Measurements from ENCODE around the gene FUCA2.
"Not testable (repeated sequence)": the region's sequence is repeated elsewhere in the genome, so short reads cannot be mapped to it uniquely, and the experiment has no call there.

FUCA2 gene

DNA sequence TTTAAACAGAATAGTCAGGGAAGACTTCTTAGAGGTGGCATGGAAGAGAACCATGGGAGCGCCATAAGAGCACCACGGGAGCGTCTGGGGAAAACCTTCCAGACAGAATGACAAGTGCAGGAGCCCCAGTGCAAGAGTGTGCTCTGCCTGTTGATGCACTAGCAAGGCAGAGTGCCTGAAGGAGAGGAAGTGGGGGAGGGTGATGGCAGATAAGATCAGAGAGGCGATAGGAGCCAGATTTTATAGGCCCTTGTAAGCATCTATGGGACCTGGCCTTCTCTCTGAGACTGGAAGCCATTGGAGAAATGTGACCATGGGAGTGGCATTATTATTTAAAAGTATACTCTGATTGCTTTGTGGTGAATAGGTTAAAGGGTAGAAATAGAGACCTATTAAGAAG lies 13.1 kb downstream of the FUCA2 start:
- no peak for DNase-seq (ENCODE audit: low read depth in 2 of 2)

DNA sequence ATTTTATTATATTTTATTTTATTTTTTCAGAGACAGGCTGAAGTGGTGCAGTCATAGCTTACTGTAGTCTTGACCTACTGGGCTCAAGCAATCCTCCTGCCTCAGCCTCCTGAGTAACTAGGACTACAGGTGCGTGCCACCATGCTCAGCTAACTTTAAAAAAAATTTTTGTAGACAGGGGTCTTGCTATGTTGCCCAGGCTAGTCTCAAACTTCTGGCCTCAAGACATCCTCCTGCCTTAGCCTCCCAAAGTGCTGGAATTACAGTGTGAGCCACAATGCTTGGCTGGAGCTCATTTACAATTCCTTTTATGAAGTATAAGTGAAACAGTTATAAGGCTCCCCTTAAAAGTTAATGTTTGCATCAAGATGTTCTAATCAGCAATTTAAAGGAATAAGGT lies 14.5 kb downstream of the FUCA2 start:
- no peak for DNase-seq (ENCODE audit: low read depth in 2 of 2)

DNA sequence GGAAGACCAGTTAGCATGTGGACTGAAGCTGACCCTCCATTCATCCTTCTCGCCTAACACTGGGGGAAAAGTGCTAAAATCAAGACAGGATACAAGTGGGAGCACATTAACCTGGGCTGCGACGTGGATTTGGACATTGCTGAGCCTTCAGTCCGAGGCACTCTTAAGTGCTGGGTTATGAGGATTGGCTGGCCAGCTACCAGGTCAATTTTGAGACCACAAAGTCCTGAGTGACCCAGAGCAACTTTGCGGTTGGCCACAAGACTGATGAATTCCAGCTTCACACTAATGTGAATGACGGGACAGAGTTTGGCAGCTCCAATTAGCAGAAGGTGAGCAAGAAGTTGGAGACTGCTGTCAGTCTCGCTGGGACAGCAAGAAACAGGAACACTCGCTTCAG lies 20.7 kb downstream of the FUCA2 start:
- no peak for DNase-seq (ENCODE audit: low read depth in 2 of 2)

DNA sequence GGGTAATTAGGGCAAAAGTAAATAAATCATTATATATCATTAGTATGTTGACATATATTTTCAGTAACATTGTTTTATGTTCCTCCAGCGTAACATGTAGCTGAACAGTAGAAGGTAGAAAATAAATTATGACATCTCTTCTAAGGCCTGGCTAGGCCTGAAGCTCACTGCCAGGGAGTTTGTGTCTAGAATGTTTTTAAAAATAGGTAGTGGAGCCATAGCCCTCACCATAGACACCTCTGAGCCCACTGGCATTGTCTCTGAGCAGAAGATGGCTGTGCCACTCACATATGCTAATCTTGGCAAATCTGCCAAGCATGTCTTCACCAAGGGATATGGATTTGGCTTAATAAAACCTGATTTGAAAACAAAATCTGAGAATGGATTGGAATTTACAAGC lies 21.3 kb downstream of the FUCA2 start:
- no peak for DNase-seq (ENCODE audit: low read depth in 2 of 2)

DNA sequence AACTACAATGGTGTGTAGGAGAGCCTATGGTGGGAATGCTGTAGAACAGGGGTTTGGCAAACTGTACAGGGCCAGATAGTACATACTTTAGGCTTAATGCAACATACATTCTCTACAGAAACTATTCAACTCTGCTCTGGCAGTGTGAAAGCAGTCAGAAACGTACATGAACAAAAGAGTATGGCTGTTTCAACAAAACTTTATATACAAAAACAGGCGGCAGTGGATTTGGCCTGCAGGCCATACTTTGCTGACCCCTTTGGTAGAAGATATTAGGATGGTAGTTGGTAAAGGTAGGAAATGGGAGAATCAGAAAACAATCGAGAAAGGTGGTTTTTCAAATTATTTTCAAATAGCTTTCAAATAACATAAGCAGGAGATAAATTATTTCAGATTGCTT lies 24.8 kb downstream of the FUCA2 start:
- DNase-seq (ENCODE audit: low read depth in 2 of 2) = no peak

DNA sequence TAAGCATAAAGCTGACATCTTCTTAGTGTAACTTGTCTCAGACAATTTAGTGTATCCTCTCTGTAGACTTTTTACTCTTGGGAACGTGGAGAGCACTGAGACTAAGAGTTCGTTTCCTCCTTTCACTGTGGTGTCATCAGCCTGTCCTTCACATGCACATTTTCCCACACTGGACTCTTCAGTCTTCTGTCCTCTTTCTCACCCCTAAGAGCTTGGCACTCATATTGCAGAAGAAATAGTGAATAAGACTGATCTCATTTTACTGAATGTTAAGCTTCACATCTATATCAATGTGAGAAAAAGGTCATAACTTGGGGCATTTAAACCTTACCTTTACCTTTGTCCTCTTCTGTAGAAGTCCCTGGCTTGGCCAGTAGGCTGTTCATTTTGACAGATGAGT lies 25.6 kb downstream of the FUCA2 start:
- DNase-seq (ENCODE audit: low read depth in 2 of 2) = no peak

DNA sequence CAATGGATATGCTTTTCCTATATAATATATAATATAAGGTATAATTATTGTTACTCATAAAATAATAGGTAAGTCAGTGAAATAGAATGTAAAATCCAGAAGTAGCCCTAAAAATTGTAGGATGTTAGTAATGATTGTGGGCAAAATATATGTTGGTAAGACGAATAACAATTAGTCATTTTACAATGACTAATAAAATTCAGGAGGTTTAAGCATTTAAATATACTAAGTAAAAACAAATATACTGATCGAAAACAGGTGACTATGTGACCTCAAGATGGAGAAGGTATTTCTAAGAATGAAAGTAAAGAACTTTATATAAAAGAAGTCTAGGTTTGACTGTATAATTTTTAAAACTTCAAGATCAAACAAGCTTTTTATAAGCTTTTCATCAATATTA lies 28.9 kb downstream of the FUCA2 start:
- DNase-seq (ENCODE audit: low read depth in 2 of 2) = no peak

DNA sequence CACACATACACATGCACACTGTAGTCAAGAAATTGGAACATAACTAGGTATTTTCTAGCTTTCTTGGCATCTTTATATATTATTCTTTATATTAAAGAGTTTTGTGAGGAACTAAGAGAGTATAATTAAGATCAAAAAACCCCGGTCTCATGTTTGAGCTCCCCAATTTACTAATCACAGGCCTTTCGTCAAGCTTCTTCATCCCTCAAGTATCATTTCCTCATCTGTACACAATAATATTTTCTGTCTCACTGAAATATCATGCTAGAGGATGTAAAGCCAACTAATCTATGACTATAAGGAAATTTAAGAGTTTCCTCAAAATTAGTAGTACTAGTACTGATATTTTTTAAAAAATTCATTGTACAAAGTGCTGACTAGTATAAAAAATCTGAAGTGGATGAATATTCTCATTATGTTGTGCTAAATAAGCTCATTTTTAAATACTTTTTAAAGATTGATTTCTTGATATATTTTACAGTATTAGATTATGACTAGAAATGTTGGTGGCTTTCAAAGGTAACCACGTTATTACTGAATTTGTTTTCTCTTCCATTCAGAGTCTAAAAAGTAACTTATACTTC lies 32.9 kb downstream of the FUCA2 start:
- DNase-seq (ENCODE audit: low read depth in 2 of 2) = no peak

DNA sequence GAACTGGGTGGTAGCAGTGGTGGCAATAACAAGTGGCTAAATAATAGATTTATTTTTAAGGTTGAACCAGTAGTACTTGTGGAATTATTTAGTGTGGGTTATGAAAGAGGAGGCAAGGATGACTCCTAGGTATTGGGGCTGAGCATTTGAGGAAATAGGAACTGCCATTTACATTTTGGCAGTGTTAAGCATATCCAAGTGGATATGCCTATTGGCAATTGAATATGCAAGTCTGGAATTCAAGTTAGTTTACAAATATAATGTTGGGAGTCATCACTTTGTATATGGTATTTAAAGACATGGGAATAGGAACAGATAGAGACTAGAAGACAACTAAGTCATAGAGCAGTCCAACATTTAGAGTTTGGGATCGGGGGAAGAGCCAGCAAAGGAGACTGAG lies 35.0 kb downstream of the FUCA2 start:
- no peak for DNase-seq (ENCODE audit: low read depth in 2 of 2)

DNA sequence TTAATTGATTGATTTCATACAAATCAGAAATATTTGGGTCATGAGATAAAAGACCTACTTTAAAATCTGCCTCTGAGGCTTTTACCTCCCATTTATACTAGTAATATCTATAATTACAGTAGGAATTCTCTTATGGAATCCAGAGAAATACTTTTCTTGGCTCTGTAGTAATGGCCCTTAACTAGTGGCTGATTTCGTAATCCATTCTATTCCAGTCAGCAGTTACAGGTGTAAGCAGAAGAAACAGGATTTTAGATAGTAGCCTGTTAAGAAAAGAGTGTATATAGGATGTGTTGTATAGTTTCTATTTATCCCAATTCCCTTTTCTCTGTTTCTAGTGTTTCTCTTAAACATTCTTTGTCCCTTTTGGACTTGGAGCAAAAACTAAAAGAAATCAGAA lies 39.7 kb downstream of the FUCA2 start:
- DNase-seq (ENCODE audit: low read depth in 2 of 2) = no peak

DNA sequence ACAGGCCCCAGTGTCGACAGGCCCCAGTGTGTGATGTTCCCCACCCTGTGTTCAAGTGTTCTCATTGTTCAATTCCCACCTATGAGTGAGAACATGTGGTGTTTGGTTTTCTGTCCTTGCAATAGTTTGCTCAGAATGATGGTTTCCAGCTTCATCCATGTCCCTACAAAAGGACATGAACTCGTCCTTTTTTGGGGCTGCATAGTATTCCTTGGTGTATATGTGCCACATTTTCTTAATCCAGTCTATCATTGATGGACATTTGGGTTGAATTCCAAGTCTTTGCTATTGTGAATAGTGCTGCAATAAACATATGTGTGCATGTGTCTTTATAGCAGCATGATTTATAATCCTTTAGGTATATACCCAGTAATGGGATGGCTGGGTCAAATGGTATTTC lies 42.7 kb downstream of the FUCA2 start:
- not testable (repeated sequence) for DNase-seq (ENCODE audit: low read depth in 2 of 2)

DNA sequence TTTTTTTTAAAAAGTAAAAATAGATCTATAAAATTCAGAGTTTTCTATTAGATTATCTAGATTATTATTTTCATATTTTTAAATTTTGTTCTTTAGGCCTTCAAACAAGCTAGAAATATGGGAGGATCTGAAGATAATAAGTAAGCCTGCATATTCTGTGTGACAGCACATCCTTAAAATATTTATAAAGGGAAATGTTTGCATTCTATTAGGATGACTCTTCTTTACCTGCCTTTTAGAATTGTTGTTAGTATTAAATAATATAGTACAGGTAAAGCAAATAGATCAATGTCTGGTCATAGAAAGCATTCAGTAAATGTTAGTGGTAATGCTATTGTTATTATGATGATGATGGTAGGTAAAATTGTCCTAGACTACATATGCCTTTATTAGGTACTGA lies 43.5 kb downstream of the FUCA2 start:
- DNase-seq (ENCODE audit: low read depth in 2 of 2) = no peak

DNA sequence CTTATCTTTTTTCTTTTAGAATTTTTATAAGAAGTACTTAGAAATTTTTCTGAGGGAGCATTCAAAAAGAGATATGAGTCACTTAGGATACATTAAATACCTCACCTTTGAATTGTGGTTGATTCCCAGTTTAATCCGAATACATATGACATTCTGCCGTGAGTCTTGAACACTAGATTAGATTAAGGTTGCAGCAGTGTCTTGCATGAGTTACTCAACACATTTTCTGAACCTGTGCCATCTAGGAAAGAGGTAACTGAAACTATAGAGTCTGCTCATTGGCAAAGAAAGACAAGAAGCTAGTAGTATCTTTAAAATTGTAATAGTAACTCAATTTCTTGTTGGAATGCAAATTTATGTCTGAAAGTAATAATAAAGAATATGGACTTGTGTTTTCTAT lies 46.0 kb downstream of the FUCA2 start:
- DNase-seq (ENCODE audit: low read depth in 2 of 2) = no peak

DNA sequence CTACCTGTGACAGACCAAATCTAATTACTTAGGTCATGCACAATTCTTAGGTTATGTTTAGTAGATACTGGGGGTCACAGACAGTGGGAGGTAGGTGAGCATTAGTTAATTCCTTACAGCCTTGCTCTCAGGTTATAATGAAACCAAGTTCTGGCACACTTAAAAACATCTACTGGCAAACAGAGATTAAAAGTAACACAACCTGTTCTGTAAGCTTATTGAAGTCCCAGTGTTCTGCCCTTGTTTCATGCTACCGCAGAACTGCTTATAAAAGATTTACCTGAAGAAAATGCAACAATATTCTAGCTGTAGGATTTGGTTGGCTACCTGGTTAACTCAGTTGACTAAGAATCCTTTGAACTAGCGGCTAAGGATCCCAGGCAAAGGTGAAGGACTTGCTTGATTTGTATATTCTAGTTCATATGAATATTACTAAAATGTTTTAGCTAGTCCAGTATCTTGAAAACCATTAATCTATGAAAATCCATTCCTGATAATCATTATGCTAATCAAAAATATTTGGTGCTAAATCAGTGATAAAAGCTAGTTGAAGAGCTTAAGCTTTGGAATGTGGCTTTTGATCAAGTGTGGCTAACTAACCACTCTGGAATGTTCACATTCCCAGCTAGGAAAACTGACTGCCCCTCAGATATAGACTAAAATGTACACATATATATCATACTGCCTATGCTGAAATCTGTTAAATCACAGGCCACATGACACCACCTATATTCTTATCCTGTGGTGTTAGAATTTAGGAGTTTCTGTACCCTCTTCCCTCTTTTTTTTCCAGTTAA lies 53.8 kb downstream of the FUCA2 start:
- no peak for DNase-seq (ENCODE audit: low read depth in 2 of 2)

DNA sequence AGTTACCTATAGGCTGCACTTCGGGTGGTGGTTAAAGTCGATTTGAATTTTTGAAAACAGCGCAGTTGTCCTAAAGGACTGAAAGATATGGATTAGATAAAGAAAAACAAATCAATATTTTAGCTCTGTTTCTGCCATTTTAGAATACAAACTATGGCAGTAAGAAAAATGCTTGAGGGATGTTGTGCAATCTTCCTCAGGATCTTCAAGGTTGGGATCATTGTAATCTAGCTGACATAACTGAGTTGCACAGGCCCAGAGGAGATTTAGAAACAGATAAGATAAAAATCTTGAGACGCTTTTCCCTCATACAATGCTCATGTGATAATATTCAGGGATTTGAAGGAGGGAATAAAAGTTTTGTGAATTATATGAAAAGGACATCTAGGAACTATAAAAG lies 60.0 kb downstream of the FUCA2 start:
- no peak for DNase-seq (ENCODE audit: low read depth in 2 of 2)

DNA sequence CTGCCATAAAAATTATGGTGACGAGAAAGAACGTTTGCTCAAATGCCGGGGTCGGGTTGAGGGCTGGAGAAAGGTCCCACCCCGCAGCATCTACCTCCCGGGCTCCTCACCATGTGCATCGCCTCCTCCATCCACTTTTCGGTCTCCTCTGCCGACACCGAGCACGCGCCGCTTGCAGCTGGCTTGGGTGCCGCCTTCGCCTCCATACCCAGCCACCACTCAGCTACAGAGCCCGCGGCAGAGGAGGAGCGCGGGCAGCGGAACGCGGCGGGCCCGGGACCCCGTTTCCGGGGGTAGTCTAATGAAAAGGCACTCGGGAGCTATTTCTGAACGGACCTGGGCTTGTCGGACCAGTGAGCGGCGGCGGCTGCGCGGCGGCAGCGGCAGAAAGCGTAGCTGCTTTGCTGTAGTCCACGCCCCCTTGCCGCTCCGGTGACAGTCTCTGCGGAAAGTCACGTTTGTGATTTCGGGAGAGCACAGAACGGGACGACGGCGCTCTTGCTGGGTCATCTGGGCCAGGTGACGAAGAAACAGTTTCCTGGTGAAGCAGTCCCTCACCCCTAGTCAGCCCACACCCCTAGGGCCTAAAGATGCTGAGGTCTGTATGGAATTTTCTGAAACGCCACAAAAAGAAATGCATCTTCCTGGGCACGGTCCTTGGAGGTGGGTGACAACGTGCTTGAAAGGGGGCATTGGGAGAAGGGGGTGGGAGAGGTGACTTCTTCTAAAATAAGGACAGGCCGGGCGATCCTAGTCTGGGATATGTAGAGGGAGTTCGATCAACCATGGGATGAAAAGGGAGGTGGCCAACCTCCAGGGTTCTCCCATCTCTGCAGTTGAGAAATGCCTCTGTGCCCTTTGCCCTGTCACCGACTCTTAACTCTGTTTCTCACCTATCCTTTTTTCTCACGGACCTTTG lies 60.8 kb downstream of the FUCA2 start, which contains the start of the genes ADAT2 and PEX3:
Gene ADAT2, minus strand, starts transcription at position 243 of the 919 bp plus-strand sequence. Its CDS starts 37 bp downstream, at position 206.
Gene PEX3, plus strand, starts transcription at position 353 of the 919 bp plus-strand sequence. Its CDS starts 238 bp downstream, at position 591.
- peak; percentile 88 to 90 for DNase-seq (ENCODE audit: low read depth in 2 of 2)

DNA sequence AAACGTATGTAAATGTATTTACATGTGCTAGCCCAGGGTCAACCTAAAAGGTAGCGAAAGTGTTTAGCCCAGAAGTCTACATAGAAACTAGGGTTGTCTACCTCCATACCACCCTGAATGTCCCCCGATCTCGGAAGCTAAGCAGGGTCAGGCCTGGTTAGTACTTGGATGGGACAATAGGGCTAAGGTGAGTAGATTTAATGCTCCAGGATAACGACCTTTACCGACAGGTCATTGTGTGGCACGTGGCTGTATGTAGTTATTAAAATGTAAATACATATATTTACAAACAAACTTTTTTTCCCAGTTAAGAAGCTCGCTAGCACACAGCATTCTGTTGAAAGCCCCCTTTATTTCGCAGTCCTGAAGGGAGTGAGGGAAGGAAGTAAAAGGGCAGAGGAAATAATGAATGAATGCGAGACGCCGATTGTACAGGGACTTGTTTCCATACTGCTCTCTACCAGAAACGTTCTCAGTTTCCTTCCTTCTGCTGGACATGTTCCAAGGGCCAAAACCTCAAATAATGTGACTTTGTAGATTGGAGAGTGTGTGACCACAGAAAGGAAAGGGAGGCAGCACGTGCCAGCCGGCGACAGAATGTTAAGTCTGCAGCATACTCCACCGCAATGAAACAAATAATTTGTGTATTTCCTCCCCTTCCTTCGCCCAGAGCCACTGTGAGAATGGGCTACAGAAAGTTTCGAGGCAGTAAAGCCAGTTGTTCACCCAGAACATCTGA lies 61.6 kb downstream of the FUCA2 start:
- DNase-seq (ENCODE audit: low read depth in 2 of 2) = peak in 1 of 2 donors; percentile 9

DNA sequence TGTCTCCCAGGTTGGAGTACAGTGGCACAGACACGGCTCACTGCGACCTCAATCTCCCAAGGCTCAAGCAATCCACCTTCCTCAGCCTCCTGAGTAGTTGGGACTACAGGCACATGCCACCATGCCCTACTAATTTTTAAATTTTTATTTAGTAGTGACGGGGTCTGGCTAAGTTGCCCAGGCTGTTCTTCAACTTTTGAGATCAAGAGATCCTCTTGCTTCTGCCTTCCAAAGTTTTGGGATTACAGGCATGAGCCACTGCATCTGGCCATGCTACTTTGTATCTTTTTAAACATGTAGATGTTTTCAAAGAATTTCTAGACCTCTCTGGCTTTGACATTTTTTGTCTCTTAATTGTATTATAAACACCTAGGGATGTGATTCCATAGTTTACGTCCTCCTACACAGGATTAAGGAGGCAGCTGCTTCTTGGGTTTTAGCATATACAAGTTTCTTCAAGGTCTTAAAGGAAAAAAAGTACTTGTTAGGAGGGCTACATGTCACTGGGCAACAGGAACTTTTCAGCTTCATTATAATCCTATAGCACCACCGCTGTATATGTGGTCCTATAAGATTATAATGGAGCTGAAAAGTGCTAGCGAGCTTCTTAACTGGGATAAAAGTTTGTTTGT lies 62.3 kb downstream of the FUCA2 start:
- DNase-seq (ENCODE audit: low read depth in 2 of 2) = no peak

DNA sequence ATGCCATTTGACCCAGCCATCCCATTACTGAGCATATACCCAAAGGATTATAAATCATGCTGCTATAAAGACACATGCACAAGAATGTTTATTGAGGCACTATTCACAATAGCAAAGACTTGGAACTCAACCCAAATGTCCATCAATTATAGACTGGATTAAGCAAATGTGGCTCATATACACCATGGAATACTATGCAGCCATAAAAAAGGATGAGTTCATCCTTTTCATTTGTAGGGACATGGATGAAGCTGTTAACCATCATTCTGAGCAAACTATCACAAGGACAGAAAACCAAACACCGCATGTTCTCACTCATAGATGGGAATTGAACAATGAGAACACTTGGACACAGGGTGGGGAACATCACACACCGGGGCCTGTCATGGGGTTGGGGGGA lies 63.7 kb downstream of the FUCA2 start:
- not testable (repeated sequence) for DNase-seq (ENCODE audit: low read depth in 2 of 2)
